Loucy (cell line): ENCODE results near the gene DGKB.

ENCODE experiments used
- EZH2phosphoT487 ChIP-seq: fragments of 200-600 bp; IDR thresholded peaks from 2 replicates; pipeline ENCODE4 v1.6.1; 2018; ENCODE audit warnings: antibody characterized with exemption, mild to moderate bottlenecking, moderate library complexity, borderline replicate concordance
- TF ChIP-seq, protein P1 (sequence below): fragments of 200-600 bp; sonication (generic); conservative IDR thresholded peaks from 2 replicates; pipeline ENCODE4 v1.5.1; 2014; ENCODE audit warnings: mild to moderate bottlenecking, antibody characterized with exemption, low read length

DNA sequence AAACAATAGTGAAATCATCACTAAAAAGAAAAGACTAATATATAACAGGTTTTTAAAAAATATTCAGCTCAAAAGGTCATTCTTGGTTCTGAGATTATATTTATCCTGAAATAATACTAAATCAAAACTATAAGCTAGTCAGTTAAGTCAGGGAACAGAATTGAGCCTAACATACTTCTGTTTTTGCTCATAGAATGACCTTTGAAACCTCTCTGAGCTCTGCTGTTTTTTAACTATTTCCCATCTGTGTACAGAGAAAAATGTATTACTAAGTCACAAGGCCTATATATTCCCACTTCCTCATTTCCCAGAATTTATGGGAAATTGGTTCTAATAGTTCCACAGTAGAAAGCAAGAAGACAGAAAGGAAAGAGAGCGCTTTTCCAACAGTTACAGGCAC is 566.3 kb downstream of the DGKB start:
- no peak for TF ChIP-seq EZH2phosphoT487
- TF ChIP-seq, protein P1, sequence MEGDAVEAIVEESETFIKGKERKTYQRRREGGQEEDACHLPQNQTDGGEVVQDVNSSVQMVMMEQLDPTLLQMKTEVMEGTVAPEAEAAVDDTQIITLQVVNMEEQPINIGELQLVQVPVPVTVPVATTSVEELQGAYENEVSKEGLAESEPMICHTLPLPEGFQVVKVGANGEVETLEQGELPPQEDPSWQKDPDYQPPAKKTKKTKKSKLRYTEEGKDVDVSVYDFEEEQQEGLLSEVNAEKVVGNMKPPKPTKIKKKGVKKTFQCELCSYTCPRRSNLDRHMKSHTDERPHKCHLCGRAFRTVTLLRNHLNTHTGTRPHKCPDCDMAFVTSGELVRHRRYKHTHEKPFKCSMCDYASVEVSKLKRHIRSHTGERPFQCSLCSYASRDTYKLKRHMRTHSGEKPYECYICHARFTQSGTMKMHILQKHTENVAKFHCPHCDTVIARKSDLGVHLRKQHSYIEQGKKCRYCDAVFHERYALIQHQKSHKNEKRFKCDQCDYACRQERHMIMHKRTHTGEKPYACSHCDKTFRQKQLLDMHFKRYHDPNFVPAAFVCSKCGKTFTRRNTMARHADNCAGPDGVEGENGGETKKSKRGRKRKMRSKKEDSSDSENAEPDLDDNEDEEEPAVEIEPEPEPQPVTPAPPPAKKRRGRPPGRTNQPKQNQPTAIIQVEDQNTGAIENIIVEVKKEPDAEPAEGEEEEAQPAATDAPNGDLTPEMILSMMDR, result no peak
